ENCODE data around the gene HAND1.

Gene HAND1

DNA sequence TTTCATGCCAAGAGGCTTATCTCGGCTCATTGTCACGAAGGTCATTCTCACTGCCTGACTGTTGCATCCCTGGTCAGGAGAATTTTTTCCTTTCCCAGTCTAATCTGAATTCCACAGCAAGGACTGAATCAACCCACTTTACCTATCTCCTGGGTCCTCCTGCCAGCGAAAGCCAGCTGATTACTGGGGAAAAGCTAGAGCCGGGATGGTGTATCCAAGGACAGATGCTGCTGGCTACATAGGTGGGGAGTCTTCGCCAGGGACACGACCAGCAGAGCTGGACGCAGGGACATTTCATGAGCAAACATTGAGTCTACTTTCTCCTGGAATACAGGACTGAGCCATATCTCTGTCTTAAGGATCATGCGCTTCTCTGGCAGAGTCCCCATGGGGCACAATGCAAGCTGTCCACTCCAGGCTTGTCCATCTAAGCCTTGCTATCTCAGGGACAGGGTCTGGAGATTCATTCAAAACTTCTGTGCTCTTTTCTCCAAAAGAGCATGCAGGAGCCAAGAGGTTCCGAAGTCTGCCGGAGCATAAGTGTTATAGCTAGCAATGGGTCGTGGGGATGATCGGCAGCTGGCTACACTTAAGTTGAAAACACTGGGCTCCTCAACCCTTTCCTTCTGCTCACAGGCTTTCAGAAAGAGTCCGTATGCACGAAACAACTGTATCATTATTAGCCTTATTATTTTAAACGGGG is 6.5 kb upstream of the HAND1 start:
- no peak for DNase-seq (ENCODE audit: low read depth)
- no peak overlapping the region for H3K4me3 ChIP-seq (ENCODE audit: low read depth, low read length)
- TF ChIP-seq, protein P1, sequence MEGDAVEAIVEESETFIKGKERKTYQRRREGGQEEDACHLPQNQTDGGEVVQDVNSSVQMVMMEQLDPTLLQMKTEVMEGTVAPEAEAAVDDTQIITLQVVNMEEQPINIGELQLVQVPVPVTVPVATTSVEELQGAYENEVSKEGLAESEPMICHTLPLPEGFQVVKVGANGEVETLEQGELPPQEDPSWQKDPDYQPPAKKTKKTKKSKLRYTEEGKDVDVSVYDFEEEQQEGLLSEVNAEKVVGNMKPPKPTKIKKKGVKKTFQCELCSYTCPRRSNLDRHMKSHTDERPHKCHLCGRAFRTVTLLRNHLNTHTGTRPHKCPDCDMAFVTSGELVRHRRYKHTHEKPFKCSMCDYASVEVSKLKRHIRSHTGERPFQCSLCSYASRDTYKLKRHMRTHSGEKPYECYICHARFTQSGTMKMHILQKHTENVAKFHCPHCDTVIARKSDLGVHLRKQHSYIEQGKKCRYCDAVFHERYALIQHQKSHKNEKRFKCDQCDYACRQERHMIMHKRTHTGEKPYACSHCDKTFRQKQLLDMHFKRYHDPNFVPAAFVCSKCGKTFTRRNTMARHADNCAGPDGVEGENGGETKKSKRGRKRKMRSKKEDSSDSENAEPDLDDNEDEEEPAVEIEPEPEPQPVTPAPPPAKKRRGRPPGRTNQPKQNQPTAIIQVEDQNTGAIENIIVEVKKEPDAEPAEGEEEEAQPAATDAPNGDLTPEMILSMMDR (IDR thresholded peaks at IDR 0.05; ENCODE audit: low read depth, low read length, missing control alignments): no peak

DNA sequence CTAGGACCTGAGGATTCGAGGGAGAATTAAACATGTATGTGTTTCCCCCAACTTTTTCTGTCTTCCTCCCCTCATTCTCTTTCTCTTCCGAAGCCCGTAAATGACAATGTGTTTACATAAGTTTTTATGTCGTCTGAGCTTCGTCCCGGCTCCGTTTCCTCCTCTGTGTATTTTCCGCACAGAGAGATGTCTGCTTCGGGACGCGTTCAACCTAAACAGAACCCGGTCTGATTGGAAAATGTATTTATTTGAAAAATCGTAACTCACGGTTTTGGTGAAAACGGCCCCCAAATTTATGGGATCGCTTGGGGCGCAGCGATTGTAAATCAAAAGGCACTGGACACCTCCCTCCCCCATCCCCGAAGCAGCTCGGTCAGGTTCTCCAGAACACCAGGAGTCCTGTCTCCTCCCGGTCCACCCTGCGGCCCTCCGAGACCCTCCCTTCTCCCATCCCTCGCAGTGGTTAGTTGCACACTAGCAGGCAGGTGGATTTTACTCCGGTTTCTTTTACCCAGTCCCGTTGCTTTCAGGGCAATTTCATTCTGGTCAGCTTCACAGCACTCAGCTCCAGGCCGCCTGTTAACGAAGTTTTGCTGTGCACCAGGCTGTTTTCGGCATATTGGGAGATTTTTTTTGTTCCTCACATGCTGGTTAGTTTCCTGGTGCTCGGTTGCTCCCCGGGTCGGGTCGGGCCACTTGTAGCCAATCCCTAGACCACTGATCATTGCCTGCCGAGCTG is 5.8 kb upstream of the HAND1 start:
- DNase-seq (ENCODE audit: low read depth): no peak
- no peak overlapping the region for H3K4me3 ChIP-seq (ENCODE audit: low read depth, low read length)
- TF ChIP-seq, protein P1 (IDR thresholded peaks at IDR 0.05; ENCODE audit: low read depth, low read length, missing control alignments): no peak

DNA sequence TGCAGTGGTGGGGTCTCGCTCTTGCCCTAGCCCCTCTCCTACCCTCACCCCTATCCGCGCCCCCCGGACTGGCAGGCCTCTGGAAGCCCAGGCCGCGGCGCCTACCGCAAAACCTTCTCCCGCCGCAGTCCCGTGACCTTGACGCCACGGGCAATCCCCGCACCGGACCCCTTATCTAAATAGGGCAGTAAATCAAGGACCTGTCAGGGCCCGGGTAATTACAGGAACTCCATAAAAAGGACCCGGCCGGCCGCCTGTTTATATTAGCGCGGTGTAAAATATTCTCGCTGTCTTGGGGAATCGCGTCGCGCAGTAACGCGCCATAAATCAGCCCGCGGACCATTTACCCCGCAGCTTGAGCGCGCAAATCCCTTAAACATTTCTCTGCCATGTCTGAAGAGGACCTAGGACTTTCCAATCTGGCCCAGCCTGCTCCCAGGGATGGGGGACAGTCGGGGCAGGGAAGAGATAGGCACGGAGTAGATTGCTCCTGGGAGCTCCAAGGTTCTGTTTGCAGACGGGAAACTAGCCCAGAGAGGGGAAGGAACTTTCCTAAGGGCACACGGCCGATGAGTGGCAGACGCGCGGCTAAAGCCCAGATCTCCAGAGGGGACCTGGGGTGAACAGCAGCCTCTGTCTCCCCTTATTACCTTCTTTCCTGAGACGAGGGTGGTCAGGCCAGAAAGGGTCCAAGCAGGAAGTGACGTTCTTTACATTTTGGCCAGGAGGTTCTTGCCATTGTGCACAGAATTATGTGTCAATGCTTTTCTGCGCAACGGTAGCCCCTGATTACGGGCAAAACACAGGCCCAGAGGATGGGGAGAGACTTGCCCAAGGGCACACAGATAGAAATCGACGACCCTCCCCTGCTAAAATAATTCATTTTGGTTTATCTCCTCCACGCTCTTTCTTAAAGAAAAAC is 4.8 kb upstream of the HAND1 start:
- H3K4me3 ChIP-seq (ENCODE audit: low read depth, low read length): no peak overlapping the region
- no peak for DNase-seq (ENCODE audit: low read depth)
- TF ChIP-seq, protein P1 (IDR thresholded peaks at IDR 0.05; ENCODE audit: low read depth, low read length, missing control alignments): no peak

DNA sequence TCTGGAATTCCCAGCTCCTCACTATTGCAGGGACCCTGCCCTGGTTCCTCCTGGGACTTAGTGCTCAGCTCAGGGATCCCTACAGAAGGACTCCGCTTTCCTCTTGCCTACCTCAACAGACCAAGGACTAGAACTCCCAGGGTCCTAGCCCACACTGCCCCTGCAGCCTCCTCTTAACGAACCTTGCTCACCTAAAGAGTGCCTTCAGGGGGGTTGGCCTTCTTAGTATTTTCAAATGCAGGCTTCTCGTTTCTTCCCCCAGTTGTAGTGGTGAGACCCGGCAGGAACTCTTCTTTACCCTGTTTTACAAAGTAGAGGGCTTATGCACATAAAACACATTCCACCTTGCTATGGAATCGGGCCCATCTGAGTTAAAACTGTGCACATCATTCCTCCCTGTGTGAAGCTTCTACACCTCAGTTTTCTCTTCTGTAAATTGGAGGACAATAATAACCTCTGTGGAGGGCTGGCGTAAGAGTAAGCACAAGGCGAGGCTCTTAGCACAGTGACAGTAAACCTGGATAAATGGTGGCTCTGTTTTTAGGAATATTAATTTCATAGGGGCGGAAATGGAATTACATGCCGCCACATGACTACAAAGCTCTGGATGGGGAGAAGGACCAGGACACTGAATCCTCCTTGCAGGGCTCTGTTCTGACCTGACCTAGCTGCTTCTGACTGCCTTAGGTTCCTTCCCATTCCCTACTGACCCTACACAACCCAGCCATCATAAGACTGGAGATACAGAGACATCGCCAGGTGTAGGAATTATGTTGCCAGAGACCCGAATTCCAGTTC is 3.8 kb upstream of the HAND1 start:
- TF ChIP-seq, protein P1 (IDR thresholded peaks at IDR 0.05; ENCODE audit: low read depth, low read length, missing control alignments): no peak
- no peak overlapping the region for H3K4me3 ChIP-seq (ENCODE audit: low read depth, low read length)
- DNase-seq (ENCODE audit: low read depth): no peak

DNA sequence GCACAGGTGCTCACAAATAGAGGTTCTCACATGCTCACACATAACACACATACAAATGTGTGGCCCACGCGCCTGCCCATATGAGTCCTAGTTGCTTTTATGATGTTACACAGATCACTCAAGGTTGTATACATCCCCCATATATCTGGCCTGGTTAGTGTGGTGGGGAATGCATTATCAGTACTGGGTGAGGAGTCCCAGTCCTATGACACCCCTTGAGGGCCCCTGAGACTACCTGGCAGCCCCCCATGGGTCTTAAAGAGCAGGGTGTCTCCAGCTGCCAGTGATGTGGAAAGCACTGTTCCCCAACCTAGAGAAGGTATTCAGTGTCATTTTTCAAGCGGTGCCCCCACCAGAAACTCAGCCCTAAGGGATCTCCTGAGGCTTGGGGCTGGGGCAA is 2.8 kb upstream of the HAND1 start:
- TF ChIP-seq, protein P1 (IDR thresholded peaks at IDR 0.05; ENCODE audit: low read depth, low read length, missing control alignments): no peak
- no peak for DNase-seq (ENCODE audit: low read depth)
- no peak overlapping the region for H3K4me3 ChIP-seq (ENCODE audit: low read depth, low read length)
